ENCODE measurements around the gene AUTS2.

The AUTS2 gene

GRCh38 chr7:69992938-69993337, 394.7 kb downstream of the AUTS2 start:
- DNase-seq (ENCODE audit: low read depth): no peak

- DNase-seq (ENCODE audit: low read depth): no peak
These were observed 395.9 kb downstream of the AUTS2 start for GRCh38 chr7:69994218-69994617.

- DNase-seq (ENCODE audit: low read depth): no peak
These were observed 396.7 kb downstream of the AUTS2 start for GRCh38 chr7:69994886-69995542.

GRCh38 chr7:69996121-69996520, 397.8 kb downstream of the AUTS2 start:
- DNase-seq (ENCODE audit: low read depth): no peak

GRCh38 chr7:70000737-70001348, 402.6 kb downstream of the AUTS2 start:
- DNase-seq (ENCODE audit: low read depth): no peak

- no peak for DNase-seq (ENCODE audit: low read depth)
These were observed 407.2 kb downstream of the AUTS2 start for GRCh38 chr7:70005480-70005879.

- no peak for DNase-seq (ENCODE audit: low read depth)
These were observed 407.6 kb downstream of the AUTS2 start for GRCh38 chr7:70005891-70006260.

GRCh38 chr7:70006261-70006920, 408.1 kb downstream of the AUTS2 start:
- DNase-seq (ENCODE audit: low read depth): no peak

GRCh38 chr7:70008466-70008865, 410.2 kb downstream of the AUTS2 start:
- no peak for DNase-seq (ENCODE audit: low read depth)

GRCh38 chr7:70014472-70015177, 416.4 kb downstream of the AUTS2 start:
- no peak for DNase-seq (ENCODE audit: low read depth)

GRCh38 chr7:70015353-70015752, 417.1 kb downstream of the AUTS2 start:
- no peak for DNase-seq (ENCODE audit: low read depth)

GRCh38 chr7:70016044-70016770, 417.9 kb downstream of the AUTS2 start:
- DNase-seq (ENCODE audit: low read depth): no peak

GRCh38 chr7:70017357-70017756, 419.1 kb downstream of the AUTS2 start:
- no peak for DNase-seq (ENCODE audit: low read depth)

- no peak for DNase-seq (ENCODE audit: low read depth)
These were observed 420.4 kb downstream of the AUTS2 start for GRCh38 chr7:70018700-70019099.

GRCh38 chr7:70027867-70028266, 429.6 kb downstream of the AUTS2 start:
- no peak for DNase-seq (ENCODE audit: low read depth)

GRCh38 chr7:70028620-70029019, 430.3 kb downstream of the AUTS2 start:
- no peak for DNase-seq (ENCODE audit: low read depth)

GRCh38 chr7:70029993-70030392, 431.7 kb downstream of the AUTS2 start:
- DNase-seq (ENCODE audit: low read depth): no peak

- no peak for DNase-seq (ENCODE audit: low read depth)
These were observed 432.5 kb downstream of the AUTS2 start for GRCh38 chr7:70030745-70031144.

GRCh38 chr7:70031245-70031644, 433.0 kb downstream of the AUTS2 start:
- DNase-seq (ENCODE audit: low read depth): no peak

GRCh38 chr7:70032649-70033048, 434.4 kb downstream of the AUTS2 start:
- no peak for DNase-seq (ENCODE audit: low read depth)

- no peak for DNase-seq (ENCODE audit: low read depth)
These were observed 435.0 kb downstream of the AUTS2 start for GRCh38 chr7:70033226-70033625.

- DNase-seq (ENCODE audit: low read depth): no peak
These were observed 436.7 kb downstream of the AUTS2 start for GRCh38 chr7:70034999-70035398.

All from stimulated activated CD8-positive, alpha-beta memory T cell treated with anti-CD3 and anti-CD28 coated beads, Interleukin-4, amount 100 ng/mL, for 24 hours (primary cell).